Endothelial cell of umbilical vein (primary cell): ENCODE results near the gene RRP36. TPM values are rescaled to one million over a fixed set of nuclear protein-coding genes. Genes with fewer than 3 reads are reported as not detected.
A peak's percentile ranks its signal among the peaks of the same experiment; 100 is the strongest.

Experiments
- BruUV-seq: library from RNA; stranded (reverse); fragments of 400-500 nt; replicated peaks from 2 replicates; lab custom pipeline; 2021; lab: Mats Ljungman, UMichigan
- CTCF ChIA-PET: fragments of 300-600, 350-600 bp; sonication (Branson Sonifier 250); formaldehyde crosslinking; loops from one replicate; lab custom pipeline; 2021; ENCODE audit warnings: antibody characterized with exemption, inconsistent platforms; lab: Charles Lee
- POLR2A ChIA-PET: fragments of 300-600, 350-600 bp; sonication (Branson Sonifier 250); formaldehyde crosslinking; loops from one replicate; lab custom pipeline; 2021; ENCODE audit warnings: antibody characterized with exemption, inconsistent platforms; lab: Charles Lee
- DNase-seq: peaks from one replicate; pipeline ENCODE4 v3.0.0-alpha.2; 2011; ENCODE audit warnings: low read depth, low spot score
- FAIRE-seq: peaks from 2 replicates; lab custom pipeline; 2011; peaks lifted over from hg19 to GRCh38; lab: Jason Lieb, UNC
- H2AFZ ChIP-seq: 2 replicates; pipeline ENCODE4 v1.6.0; 2012; ENCODE audit warnings: low read depth, low read length, control low read depth, inconsistent platforms
- H3K27ac ChIP-seq: 2 replicates; pipeline ENCODE4 v1.5.1; 2011; ENCODE audit warnings: low read depth, mild to moderate bottlenecking, control low read depth, low read length, moderate library complexity; ENCODE audit not compliant: insufficient read depth
- H3K27me3 ChIP-seq, 2 experiments: 2 replicates each; pipeline versions ENCODE4 v1.6.0 to v1.6.1; 2011; ENCODE audit warnings: low read length in 2 of 2, mixed read lengths in 1 of 2; ENCODE audit not compliant: control insufficient read depth in 2 of 2, insufficient read depth in 2 of 2
- H3K36me3 ChIP-seq, 2 experiments: 2 replicates in 1 of 2; 3 replicates in 1 of 2; pipeline ENCODE4 v1.5.1; 2011; ENCODE audit warnings: low read length in 2 of 2, mild to moderate bottlenecking in 1 of 2, moderate library complexity in 1 of 2; ENCODE audit not compliant: control insufficient read depth in 2 of 2, insufficient read depth in 2 of 2; ENCODE audit errors: extremely low read depth in 1 of 2
- H3K4me1 ChIP-seq: 3 replicates; pipeline ENCODE4 v1.5.1; 2011; ENCODE audit warnings: mild to moderate bottlenecking, low read length; ENCODE audit not compliant: control insufficient read depth, insufficient read depth; ENCODE audit errors: extremely low read depth
- H3K4me2 ChIP-seq: 2 replicates; pipeline ENCODE4 v1.6.1; 2011; ENCODE audit warnings: low read length, control low read depth, mixed read lengths; ENCODE audit not compliant: insufficient read depth
- H3K4me3 ChIP-seq, 3 experiments: fragments of 200-600 bp in 1 of 3; sonication (generic), shearing (Covaris generic) in 1 of 3; replicated peaks in 1 of 3; 2 replicates each; pipeline ENCODE4 v1.5.1; 2011 to 2016; ENCODE audit warnings: control low read depth in 3 of 3, low read length in 3 of 3, mild to moderate bottlenecking in 2 of 3, inconsistent platforms in 1 of 3, low read depth in 1 of 3, moderate library complexity in 1 of 3; ENCODE audit not compliant: insufficient read depth in 1 of 3
- H3K79me2 ChIP-seq: 2 replicates; pipeline ENCODE4 v1.6.0; 2012; ENCODE audit warnings: low read length, inconsistent platforms; ENCODE audit not compliant: control insufficient read depth, insufficient read depth
- H3K9ac ChIP-seq: replicated peaks from 2 replicates; pipeline ENCODE3; 2011; ENCODE audit warnings: low read length, control low read depth; ENCODE audit not compliant: insufficient read depth; ENCODE audit errors: extremely low read depth
- H3K9me1 ChIP-seq: replicated peaks from 3 replicates; pipeline ENCODE4 v1.6.0; 2011; ENCODE audit warnings: mild to moderate bottlenecking, low read length; ENCODE audit not compliant: control insufficient read depth, insufficient read depth; ENCODE audit errors: extremely low read depth
- H3K9me3 ChIP-seq: replicated peaks from 2 replicates; pipeline ENCODE4 v1.5.1; 2012; ENCODE audit warnings: low read length, inconsistent platforms; ENCODE audit not compliant: control insufficient read depth, insufficient read depth
- H4K20me1 ChIP-seq: replicated peaks from 2 replicates; pipeline ENCODE3; 2011; ENCODE audit warnings: mild to moderate bottlenecking, low read length; ENCODE audit not compliant: control insufficient read depth, insufficient read depth; ENCODE audit errors: extremely low read depth
- CTCF ChIP-seq, 2 donors: IDR thresholded peaks; 1 replicate in 1 of 2; 2 replicates in 1 of 2; pipeline ENCODE4 v1.5.1; 2011; ENCODE audit warnings: low read length in 2 of 2, mild to moderate bottlenecking in 2 of 2, moderate library complexity in 2 of 2, control low read depth in 1 of 2, inconsistent platforms in 1 of 2, low read depth in 1 of 2; ENCODE audit not compliant: insufficient read depth in 1 of 2; ENCODE audit errors: extremely low read depth in 1 of 2
- EZH2 ChIP-seq: IDR thresholded peaks from 2 replicates; pipeline ENCODE4 v1.6.1; 2012; ENCODE audit warnings: borderline replicate concordance, low read depth, mild to moderate bottlenecking, moderate library complexity, low read length, inconsistent platforms; ENCODE audit not compliant: severe bottlenecking
- FOS ChIP-seq: IDR thresholded peaks from 2 replicates; pipeline ENCODE4 v1.6.1; 2011; ENCODE audit warnings: mild to moderate bottlenecking, low read length, moderate library complexity, borderline replicate concordance; ENCODE audit not compliant: insufficient read depth
- GATA2 ChIP-seq: IDR thresholded peaks from 2 replicates; pipeline ENCODE4 v1.7.0; 2011; ENCODE audit warnings: low read depth, mild to moderate bottlenecking, moderate library complexity, mixed read lengths, low read length; ENCODE audit not compliant: insufficient read length, insufficient read depth
- JUN ChIP-seq: IDR thresholded peaks from 2 replicates; pipeline ENCODE4 v1.6.1; 2011; ENCODE audit warnings: borderline replicate concordance, low read depth; ENCODE audit not compliant: insufficient read length, insufficient read depth
- MAX ChIP-seq: IDR thresholded peaks from 2 replicates; pipeline ENCODE4 v1.6.1; 2011; ENCODE audit not compliant: insufficient read depth, insufficient read length
- MYC ChIP-seq: IDR thresholded peaks from one replicate; pipeline ENCODE4 v1.6.1; 2011; ENCODE audit warnings: mild to moderate bottlenecking, low read depth, low read length
- POLR2A ChIP-seq: IDR thresholded peaks from 2 replicates; pipeline ENCODE4 v1.6.1; 2012; ENCODE audit warnings: low read depth, mild to moderate bottlenecking, control low read depth, low read length
- POLR2AphosphoS5 ChIP-seq: IDR thresholded peaks from 2 replicates; pipeline ENCODE4 v1.6.1; 2012; ENCODE audit warnings: low read depth, mild to moderate bottlenecking, control low read depth, low read length, moderate library complexity; ENCODE audit not compliant: insufficient read depth
- dilution Hi-C: fragments of 300-500 bp; cut with MboI; formaldehyde crosslinking; loops from one replicate; pipeline ENCODE4 v1.15.0; 2019; ENCODE audit warnings: low sequenced_read_pairs; ENCODE audit not compliant: extremely low pct_ligation_motif_present
- intact Hi-C: fragments of 100-400 bp; cut with micrococcal nuclease; formaldehyde crosslinking; loops from one replicate; pipeline ENCODE4 v1.10.0; 2022
- polyA plus RNA-seq, 4 experiments: library from polyadenylated mRNA; depleted of rRNA in 3 of 4; stranded (reverse) in 3 of 4; unstranded in 1 of 4; fragments of >200 nt; gene quantifications; 2 replicates each; pipeline versions ENCODE4 v1.2.1 to v1.2.3, GENCODE V29; 2011 to 2012; ENCODE audit warnings: missing spikeins in 1 of 4
- total RNA-seq: library from RNA; stranded (reverse); gene quantifications from 2 replicates; pipeline ENCODE4 v1.2.3, GENCODE V29; 2021

Gene RRP36
- total and polyA plus RNA-seq, 2 donors (not counting 3 experiments of a cell fraction or from before 2014, with no cell fraction given): 40.2 to 103 TPM

- peaks cover 7% of the 10 kb centered on the region for H3K4me1 ChIP-seq
- H3K4me2 ChIP-seq: peak within 1 kb of the TSS; percentile 69
- peak within 1 kb of the TSS; percentile 91 for H2AFZ ChIP-seq
- dilution Hi-C loops: no loop called here
- intact Hi-C loops: no loop called here
- no peaks in the 10 kb centered on the region for H3K9me1 ChIP-seq
- H3K27ac ChIP-seq: peak within 1 kb of the TSS; percentile 2
- DNase-seq: peak; percentile 40
- no peak for TF ChIP-seq MAX
- TF ChIP-seq JUN: no peak
- TF ChIP-seq EZH2: no peak
- TF ChIP-seq FOS: no peak
- no peak for TF ChIP-seq MYC
- TF ChIP-seq CTCF (IDR thresholded peaks at IDR 0.05; ENCODE audit: extremely low read depth in 1 of 2, insufficient read depth in 1 of 2, low read depth in 1 of 2, low read length in 2 of 2): no peak
- no peak for TF ChIP-seq POLR2AphosphoS5
- no peak for TF ChIP-seq GATA2
- TF ChIP-seq POLR2A: no peak
- H3K27me3 ChIP-seq: peaks cover 0 to 6% of the 10 kb centered on the region in 2 experiments
- ChIA-PET POLR2A (interaction anchor here (0.5 to 1.5 kb wide), 2 partner anchors 17 to 123 kb away, joined by 3 to 4 read pairs; partner anchors contain the start of genes KLC4 and MRPL2), CTCF (interaction anchor here (0.7 to 4.4 kb wide), 5 partner anchors 20 to 67 kb away, joined by 3 to 22 read pairs (median 3); no protein-coding TSS in a partner anchor)
- H3K36me3 ChIP-seq: peaks cover 0 to 8% of the 10 kb centered on the region in 2 experiments
- H3K9me3 ChIP-seq: no peaks in the 10 kb centered on the region
- H4K20me1 ChIP-seq: no peaks in the 10 kb centered on the region
- peak within 1 kb of the TSS; percentile 81 for H3K9ac ChIP-seq
- BruUV-seq: no TSS peak
- H3K79me2 ChIP-seq: no peaks in the 10 kb centered on the region
- peak; percentile 15 for FAIRE-seq
- H3K4me3 ChIP-seq: peak within 1 kb of the TSS; percentile 57 to 88 (median 74)
Observed at GRCh38 chr6:43075670-43076463, 54.4 kb downstream of the RRP36 start, which contains the start of gene PTK7. TSS of gene PTK7 (plus strand) at chr6:43076314. CDS start at chr6:43076489, 175 bp downstream.
